ENCODE data around the gene SERPINB5.

DNA sequence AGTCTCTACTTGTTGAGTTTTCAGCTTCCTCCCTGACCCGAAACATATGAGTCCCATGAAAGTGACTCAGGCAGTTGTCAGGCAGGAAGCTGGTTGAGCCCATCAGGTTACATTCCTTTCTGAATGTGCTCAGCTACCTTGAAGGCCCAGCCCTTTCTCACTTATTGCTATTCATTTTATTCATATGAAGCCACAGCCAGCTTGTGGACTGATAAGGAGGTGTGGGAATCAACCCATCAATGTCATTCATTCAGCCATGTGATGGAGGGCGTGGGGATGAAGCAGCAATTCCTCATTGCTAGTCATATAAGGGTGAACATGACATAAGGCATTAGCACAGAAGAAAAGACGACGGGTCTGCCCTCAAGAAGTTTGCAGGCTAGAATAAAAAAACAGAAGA, 49.2 kb upstream of the SERPINB5 start:
- no peak for TF ChIP-seq POLR2A (IDR thresholded peaks at IDR 0.05)
- TF ChIP-seq, protein P1, sequence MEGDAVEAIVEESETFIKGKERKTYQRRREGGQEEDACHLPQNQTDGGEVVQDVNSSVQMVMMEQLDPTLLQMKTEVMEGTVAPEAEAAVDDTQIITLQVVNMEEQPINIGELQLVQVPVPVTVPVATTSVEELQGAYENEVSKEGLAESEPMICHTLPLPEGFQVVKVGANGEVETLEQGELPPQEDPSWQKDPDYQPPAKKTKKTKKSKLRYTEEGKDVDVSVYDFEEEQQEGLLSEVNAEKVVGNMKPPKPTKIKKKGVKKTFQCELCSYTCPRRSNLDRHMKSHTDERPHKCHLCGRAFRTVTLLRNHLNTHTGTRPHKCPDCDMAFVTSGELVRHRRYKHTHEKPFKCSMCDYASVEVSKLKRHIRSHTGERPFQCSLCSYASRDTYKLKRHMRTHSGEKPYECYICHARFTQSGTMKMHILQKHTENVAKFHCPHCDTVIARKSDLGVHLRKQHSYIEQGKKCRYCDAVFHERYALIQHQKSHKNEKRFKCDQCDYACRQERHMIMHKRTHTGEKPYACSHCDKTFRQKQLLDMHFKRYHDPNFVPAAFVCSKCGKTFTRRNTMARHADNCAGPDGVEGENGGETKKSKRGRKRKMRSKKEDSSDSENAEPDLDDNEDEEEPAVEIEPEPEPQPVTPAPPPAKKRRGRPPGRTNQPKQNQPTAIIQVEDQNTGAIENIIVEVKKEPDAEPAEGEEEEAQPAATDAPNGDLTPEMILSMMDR (IDR thresholded peaks at IDR 0.05), result no peak

All from body of pancreas (tissue), 4 donors.